ENCODE results near the gene INPP5K.

DNA sequence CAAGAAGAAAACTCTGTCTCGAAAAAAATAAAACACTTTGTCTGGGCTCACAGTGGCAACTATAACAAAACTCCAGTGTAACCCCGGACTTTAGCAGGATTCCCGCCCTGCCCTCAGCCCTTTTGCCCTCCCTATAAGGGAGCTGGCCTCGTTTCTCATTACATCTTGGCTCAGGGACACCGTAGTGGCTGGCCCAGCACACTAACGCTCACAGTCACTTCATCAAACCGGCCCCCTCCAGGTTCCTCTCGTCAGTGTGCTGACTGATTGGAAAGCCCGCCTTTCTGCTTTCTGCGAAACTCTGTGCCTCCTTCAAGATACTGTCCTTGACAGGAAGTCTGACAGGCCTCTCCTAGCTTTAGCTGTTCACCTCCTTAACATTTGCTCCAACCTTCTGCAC is 12.7 kb downstream of the INPP5K start:
- TF ChIP-seq, protein P1, sequence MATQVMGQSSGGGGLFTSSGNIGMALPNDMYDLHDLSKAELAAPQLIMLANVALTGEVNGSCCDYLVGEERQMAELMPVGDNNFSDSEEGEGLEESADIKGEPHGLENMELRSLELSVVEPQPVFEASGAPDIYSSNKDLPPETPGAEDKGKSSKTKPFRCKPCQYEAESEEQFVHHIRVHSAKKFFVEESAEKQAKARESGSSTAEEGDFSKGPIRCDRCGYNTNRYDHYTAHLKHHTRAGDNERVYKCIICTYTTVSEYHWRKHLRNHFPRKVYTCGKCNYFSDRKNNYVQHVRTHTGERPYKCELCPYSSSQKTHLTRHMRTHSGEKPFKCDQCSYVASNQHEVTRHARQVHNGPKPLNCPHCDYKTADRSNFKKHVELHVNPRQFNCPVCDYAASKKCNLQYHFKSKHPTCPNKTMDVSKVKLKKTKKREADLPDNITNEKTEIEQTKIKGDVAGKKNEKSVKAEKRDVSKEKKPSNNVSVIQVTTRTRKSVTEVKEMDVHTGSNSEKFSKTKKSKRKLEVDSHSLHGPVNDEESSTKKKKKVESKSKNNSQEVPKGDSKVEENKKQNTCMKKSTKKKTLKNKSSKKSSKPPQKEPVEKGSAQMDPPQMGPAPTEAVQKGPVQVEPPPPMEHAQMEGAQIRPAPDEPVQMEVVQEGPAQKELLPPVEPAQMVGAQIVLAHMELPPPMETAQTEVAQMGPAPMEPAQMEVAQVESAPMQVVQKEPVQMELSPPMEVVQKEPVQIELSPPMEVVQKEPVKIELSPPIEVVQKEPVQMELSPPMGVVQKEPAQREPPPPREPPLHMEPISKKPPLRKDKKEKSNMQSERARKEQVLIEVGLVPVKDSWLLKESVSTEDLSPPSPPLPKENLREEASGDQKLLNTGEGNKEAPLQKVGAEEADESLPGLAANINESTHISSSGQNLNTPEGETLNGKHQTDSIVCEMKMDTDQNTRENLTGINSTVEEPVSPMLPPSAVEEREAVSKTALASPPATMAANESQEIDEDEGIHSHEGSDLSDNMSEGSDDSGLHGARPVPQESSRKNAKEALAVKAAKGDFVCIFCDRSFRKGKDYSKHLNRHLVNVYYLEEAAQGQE (IDR thresholded peaks at IDR 0.05; ENCODE audit: borderline replicate concordance), result no peak
- TF ChIP-seq, protein P2, sequence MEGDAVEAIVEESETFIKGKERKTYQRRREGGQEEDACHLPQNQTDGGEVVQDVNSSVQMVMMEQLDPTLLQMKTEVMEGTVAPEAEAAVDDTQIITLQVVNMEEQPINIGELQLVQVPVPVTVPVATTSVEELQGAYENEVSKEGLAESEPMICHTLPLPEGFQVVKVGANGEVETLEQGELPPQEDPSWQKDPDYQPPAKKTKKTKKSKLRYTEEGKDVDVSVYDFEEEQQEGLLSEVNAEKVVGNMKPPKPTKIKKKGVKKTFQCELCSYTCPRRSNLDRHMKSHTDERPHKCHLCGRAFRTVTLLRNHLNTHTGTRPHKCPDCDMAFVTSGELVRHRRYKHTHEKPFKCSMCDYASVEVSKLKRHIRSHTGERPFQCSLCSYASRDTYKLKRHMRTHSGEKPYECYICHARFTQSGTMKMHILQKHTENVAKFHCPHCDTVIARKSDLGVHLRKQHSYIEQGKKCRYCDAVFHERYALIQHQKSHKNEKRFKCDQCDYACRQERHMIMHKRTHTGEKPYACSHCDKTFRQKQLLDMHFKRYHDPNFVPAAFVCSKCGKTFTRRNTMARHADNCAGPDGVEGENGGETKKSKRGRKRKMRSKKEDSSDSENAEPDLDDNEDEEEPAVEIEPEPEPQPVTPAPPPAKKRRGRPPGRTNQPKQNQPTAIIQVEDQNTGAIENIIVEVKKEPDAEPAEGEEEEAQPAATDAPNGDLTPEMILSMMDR (IDR thresholded peaks at IDR 0.05; ENCODE audit: poor library complexity, severe bottlenecking), result no peak
- TF ChIP-seq RAD21 (conservative IDR thresholded peaks at IDR 0.05) (no peak), TAF1 (IDR thresholded peaks at IDR 0.05; ENCODE audit: low read depth) (no peak), EP300 (conservative IDR thresholded peaks at IDR 0.05; ENCODE audit: poor library complexity, severe bottlenecking) (no peak), POLR2AphosphoS5 (IDR thresholded peaks at IDR 0.05) (no peak), MXI1 (conservative IDR thresholded peaks at IDR 0.05; ENCODE audit: poor library complexity, severe bottlenecking) (no peak), EZH2 (IDR thresholded peaks at IDR 0.05; ENCODE audit: borderline replicate concordance, insufficient read depth, low read length, poor library complexity, severe bottlenecking) (no peak), SMC3 (conservative IDR thresholded peaks at IDR 0.05; ENCODE audit: poor library complexity) (no peak)

Measured in neural cell (in vitro differentiated cells).